BJ (cell line): ENCODE data around the gene PHYHIPL. TPM values are rescaled to one million over a fixed set of nuclear protein-coding genes. Genes with fewer than 3 reads are reported as not detected.
"Not testable (repeated sequence)": the region's sequence is repeated elsewhere in the genome, so short reads cannot be mapped to it uniquely, and the experiment has no call there.

Source experiments
- CTCF ChIA-PET: fragments of 350-600 bp; formaldehyde crosslinking; extraction: SDS; loops from one replicate; lab custom pipeline; 2021; ENCODE audit warnings: antibody characterized with exemption, inconsistent platforms; lab: Yijun Ruan, JAX
- POLR2A ChIA-PET: fragments of 300-600 bp; sonication (Branson Sonifier 250); formaldehyde crosslinking; extraction: SDS; loops from one replicate; lab custom pipeline; 2021; ENCODE audit warnings: antibody characterized with exemption; lab: Charles Lee
- DNase-seq: peaks from one replicate; pipeline ENCODE4 v3.0.0-alpha.2; 2011; ENCODE audit warnings: low read depth
- H3K27me3 ChIP-seq: 2 replicates; pipeline ENCODE4 v1.6.0; 2011; ENCODE audit warnings: low read length; ENCODE audit not compliant: control insufficient read depth, insufficient read depth
- H3K36me3 ChIP-seq: 2 replicates; pipeline ENCODE4 v1.5.1; 2011; ENCODE audit warnings: low read length; ENCODE audit not compliant: control insufficient read depth, insufficient read depth
- H3K4me3 ChIP-seq: 2 replicates; pipeline ENCODE4 v1.5.1; 2011; ENCODE audit warnings: low read depth, mild to moderate bottlenecking, control low read depth, low read length
- polyA plus RNA-seq: library from polyadenylated mRNA; depleted of rRNA; stranded (reverse); fragments of >200 nt; gene quantifications from 2 replicates; pipeline ENCODE4 v1.2.3, GENCODE V29; 2011
- TF ChIP-seq, protein P1 (sequence below): IDR thresholded peaks from 2 replicates; pipeline ENCODE4 v1.5.1; 2011; ENCODE audit warnings: low read depth, mild to moderate bottlenecking, control low read depth, inconsistent platforms, low read length, moderate library complexity; ENCODE audit not compliant: insufficient read depth

PHYHIPL gene
- polyA plus RNA-seq, 1 experiment = not detected

DNA sequence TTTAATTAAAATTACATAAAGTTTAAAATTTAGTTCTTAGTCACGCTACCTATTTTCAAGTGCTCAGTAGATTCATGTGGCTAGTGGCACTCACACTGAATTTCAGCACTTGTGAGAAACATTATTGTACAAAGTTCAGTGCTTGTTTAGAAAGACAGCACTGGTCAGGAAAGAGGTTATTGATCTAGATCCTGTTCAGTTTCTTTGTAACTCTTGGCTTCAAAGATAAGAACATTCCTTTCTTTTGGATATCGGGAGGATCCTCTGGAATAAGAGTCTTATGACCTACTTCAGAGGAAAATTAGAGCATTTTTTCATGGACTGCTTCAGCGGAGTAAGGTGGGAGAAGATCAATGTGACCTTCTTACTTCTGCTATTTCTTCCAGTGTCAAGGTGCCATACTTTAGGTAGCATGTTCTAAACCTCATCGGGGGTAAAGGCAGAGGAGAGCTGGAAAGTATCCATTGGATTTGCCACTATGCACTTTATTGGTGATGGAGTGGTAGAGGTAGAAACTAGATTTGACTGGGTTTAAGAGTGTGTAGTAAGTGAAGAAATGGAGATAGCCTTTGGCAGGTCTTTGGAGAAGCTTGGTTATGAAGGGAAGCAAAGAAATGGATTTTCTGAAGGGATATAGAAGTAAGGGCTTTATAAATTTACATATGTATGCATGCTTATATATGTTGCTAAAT lies 39.9 kb downstream of the PHYHIPL start:
- no peaks in the 10 kb centered on the region for H3K36me3 ChIP-seq
- no peak for DNase-seq
- no peak overlapping the region for H3K4me3 ChIP-seq
- no peaks in the 10 kb centered on the region for H3K27me3 ChIP-seq
- ChIA-PET CTCF (no interaction called here), POLR2A (no interaction called here)
- TF ChIP-seq, protein P1, sequence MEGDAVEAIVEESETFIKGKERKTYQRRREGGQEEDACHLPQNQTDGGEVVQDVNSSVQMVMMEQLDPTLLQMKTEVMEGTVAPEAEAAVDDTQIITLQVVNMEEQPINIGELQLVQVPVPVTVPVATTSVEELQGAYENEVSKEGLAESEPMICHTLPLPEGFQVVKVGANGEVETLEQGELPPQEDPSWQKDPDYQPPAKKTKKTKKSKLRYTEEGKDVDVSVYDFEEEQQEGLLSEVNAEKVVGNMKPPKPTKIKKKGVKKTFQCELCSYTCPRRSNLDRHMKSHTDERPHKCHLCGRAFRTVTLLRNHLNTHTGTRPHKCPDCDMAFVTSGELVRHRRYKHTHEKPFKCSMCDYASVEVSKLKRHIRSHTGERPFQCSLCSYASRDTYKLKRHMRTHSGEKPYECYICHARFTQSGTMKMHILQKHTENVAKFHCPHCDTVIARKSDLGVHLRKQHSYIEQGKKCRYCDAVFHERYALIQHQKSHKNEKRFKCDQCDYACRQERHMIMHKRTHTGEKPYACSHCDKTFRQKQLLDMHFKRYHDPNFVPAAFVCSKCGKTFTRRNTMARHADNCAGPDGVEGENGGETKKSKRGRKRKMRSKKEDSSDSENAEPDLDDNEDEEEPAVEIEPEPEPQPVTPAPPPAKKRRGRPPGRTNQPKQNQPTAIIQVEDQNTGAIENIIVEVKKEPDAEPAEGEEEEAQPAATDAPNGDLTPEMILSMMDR = no peak

DNA sequence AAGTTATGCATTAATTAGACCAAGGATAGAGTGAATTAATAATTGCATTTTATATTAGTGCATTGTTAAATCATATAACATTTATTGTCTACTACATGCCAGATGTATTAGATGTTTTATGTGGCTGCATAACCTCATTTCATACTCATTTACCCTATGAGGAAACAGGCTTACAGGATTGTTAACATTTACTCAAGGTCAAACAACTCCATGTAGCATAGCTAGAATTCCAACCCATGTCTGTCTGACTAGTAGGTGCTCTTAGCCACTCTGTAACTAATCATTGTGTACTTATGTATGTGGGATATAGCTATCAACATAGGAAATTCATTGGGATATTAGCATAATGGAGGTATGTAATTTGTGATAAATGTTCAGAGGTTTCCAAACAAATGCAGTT lies 46.3 kb downstream of the PHYHIPL start:
- Histone ChIP-seq H3K36me3 (no peaks in the 10 kb centered on the region), H3K27me3 (no peaks in the 10 kb centered on the region), H3K4me3 (no peak overlapping the region)
- TF ChIP-seq, protein P1 = no peak
- ChIA-PET POLR2A (no interaction called here), CTCF (no interaction called here)
- DNase-seq = no peak

DNA sequence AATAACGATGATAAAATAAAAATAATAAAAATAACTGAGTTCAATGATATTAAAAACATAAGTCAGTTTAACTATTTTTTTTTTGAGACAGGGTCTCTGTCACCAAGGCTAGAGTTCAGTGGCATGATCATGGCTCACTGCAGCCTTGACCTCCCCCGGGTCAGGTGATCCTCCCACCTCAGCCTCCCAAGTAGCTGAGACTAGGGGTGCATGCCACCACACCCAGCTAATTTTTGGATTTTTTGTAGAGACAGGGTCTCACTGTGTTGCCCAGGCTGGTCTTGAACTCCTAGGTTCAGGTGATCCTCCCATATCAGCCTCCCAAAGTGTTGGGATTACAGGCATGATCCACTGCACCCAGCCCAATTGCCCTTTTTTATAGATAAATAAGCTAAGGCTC lies 47.2 kb downstream of the PHYHIPL start:
- H3K4me3 ChIP-seq, H3K27me3 ChIP-seq, CTCF ChIA-PET, DNase-seq, POLR2A ChIA-PET, H3K36me3 ChIP-seq: not testable (repeated sequence)

DNA sequence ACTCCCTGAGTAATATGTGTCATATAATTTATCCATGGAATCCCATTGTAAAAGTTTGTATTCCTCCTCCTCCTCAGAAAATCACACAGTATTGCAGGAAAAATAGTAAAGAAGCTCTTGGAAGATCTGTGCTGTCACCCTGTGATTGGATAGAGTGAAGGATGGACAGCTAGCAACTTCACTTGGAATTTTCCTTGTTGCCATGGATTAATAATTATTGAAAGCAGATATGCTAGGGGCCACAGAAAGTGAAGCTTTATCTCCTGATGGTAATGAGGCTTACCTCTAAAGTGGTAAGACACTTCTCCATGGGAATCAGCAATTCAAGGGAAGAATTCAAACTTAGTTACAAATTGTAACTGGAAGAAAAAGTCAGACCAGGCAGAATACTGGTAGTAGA lies 48.8 kb downstream of the PHYHIPL start:
- CTCF ChIA-PET = interaction anchor here (0.6 kb wide), 1 partner anchor 17 kb away, joined by 3 read pairs; no protein-coding TSS in a partner anchor
- TF ChIP-seq, protein P1 = no peak
- Histone ChIP-seq H3K27me3 (no peaks in the 10 kb centered on the region), H3K36me3 (no peaks in the 10 kb centered on the region), H3K4me3 (no peak overlapping the region)
- DNase-seq = no peak
- POLR2A ChIA-PET = no interaction called here

DNA sequence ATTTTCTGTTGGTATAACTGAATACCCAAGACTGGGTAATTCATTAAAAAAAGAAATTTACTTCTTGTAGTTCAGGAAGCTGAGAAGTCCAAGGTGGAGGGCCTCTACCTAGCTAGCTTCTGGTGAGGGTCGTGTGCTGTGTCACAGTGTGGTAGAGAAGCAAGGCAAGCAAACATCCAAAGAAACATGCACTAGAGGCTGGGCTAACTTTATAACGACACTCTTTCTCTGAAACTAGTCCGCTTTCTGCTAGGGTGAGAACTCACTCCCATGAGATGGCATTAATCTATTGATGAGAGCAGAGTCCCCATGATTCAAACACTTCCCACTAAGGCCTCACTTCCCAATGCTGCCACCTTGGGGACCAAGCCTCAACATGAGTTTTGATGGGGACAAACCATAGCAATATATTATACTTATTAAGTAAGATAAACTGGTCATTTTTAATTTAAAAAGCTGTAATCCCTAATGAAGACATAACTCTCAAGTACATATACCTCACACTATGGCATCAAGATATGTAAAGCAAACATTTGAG lies 50.8 kb downstream of the PHYHIPL start:
- Histone ChIP-seq H3K27me3 (no peaks in the 10 kb centered on the region), H3K4me3 (no peak overlapping the region), H3K36me3 (no peaks in the 10 kb centered on the region)
- TF ChIP-seq, protein P1 = no peak
- ChIA-PET CTCF (no interaction called here), POLR2A (no interaction called here)
- no peak for DNase-seq
